ENCODE data around the gene ADGRL3. TPM values are rescaled to one million over a fixed set of nuclear protein-coding genes. Genes with fewer than 3 reads are reported as not detected.

ADGRL3 gene
- total and polyA plus RNA-seq, 2 donors (not counting 1 experiment from before 2014, with no cell fraction given) = under 0.01 to 0.05 TPM

DNA sequence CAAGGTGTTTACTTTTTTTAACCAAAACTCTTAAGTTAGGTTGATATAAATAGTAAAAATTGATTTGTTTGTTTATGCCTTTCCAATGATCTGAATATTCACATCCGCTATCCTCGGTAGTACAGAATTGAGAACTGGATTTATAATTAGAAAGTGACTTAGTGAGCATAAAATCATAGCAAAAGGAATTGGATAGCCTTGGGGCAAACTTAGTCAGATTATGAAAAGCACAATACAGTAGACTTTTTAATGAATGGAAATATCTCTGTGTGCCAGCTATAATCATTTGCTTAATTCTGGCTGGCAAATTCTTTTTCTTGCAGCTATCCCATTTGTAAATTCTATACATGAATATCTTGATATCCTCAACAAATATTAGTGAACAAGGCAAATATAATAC lies 713.5 kb downstream of the ADGRL3 start:
- Histone ChIP-seq H3K27me3 (ENCODE audit: control insufficient read depth, insufficient read depth, low read length) (no peaks in the 10 kb centered on the region), H3K79me2 (ENCODE audit: control insufficient read depth, insufficient read depth, low read length) (no peaks in the 10 kb centered on the region), H3K4me1 (ENCODE audit: control insufficient read depth, extremely low read depth, insufficient read depth, low read length) (no peaks in the 10 kb centered on the region), H3K9me3 (ENCODE audit: control insufficient read depth, insufficient read depth, low read depth, low read length) (no peaks in the 10 kb centered on the region), H3K4me2 (ENCODE audit: extremely low read depth, insufficient read depth, low read length) (no peak overlapping the region), H3K36me3 (ENCODE audit: control insufficient read depth, insufficient read depth, low read length) (no peaks in the 10 kb centered on the region), H3K4me3 (replicated peaks in 1 of 4; ENCODE audit: control extremely low read depth in 1 of 4, insufficient read depth in 1 of 4, low read depth in 3 of 4, low read length in 4 of 4) (no peak overlapping the region), H2AFZ (ENCODE audit: low read length) (no peak overlapping the region), H4K20me1 (ENCODE audit: control insufficient read depth, extremely low read depth, insufficient read depth, low read length) (no peaks in the 10 kb centered on the region), H3K9ac (ENCODE audit: insufficient read depth, low read length) (no peak overlapping the region), H3K27ac (ENCODE audit: insufficient read depth, low read length) (no peak overlapping the region)
- no peak for TF ChIP-seq EZH2 (IDR thresholded peaks at IDR 0.05; ENCODE audit: low read length, missing control alignments)
- TF ChIP-seq, protein P1, sequence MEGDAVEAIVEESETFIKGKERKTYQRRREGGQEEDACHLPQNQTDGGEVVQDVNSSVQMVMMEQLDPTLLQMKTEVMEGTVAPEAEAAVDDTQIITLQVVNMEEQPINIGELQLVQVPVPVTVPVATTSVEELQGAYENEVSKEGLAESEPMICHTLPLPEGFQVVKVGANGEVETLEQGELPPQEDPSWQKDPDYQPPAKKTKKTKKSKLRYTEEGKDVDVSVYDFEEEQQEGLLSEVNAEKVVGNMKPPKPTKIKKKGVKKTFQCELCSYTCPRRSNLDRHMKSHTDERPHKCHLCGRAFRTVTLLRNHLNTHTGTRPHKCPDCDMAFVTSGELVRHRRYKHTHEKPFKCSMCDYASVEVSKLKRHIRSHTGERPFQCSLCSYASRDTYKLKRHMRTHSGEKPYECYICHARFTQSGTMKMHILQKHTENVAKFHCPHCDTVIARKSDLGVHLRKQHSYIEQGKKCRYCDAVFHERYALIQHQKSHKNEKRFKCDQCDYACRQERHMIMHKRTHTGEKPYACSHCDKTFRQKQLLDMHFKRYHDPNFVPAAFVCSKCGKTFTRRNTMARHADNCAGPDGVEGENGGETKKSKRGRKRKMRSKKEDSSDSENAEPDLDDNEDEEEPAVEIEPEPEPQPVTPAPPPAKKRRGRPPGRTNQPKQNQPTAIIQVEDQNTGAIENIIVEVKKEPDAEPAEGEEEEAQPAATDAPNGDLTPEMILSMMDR (conservative IDR thresholded peaks at IDR 0.05 in 1 of 2, IDR thresholded peaks at IDR 0.05 in 1 of 2; ENCODE audit: low read depth in 1 of 2, low read length in 2 of 2) = no peak
- no peak for DNase-seq (ENCODE audit: low read depth in 2 of 2)

DNA sequence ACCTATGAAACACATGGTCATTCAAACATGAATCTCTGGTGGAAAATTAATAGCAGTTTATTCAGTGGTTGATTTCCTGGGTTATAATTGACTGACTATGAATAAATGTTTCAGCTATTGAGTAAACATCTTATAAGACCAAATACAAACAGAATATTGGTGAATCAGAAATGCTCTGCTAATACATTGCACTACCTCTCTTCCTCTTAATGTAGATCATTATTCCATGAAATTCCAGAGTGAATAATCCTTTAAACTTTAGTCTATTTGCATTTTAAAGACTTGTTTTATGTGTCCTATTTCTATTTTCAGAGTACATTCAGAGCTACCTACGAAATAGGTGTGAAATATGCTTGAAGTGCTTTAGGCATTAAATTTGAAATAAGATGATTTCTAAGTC lies 715.4 kb downstream of the ADGRL3 start:
- no peak for TF ChIP-seq EZH2 (IDR thresholded peaks at IDR 0.05; ENCODE audit: low read length, missing control alignments)
- TF ChIP-seq, protein P1 (conservative IDR thresholded peaks at IDR 0.05 in 1 of 2, IDR thresholded peaks at IDR 0.05 in 1 of 2; ENCODE audit: low read depth in 1 of 2, low read length in 2 of 2) = no peak
- Histone ChIP-seq H3K4me1 (ENCODE audit: control insufficient read depth, extremely low read depth, insufficient read depth, low read length) (no peaks in the 10 kb centered on the region), H3K4me3 (replicated peaks in 1 of 4; ENCODE audit: control extremely low read depth in 1 of 4, insufficient read depth in 1 of 4, low read depth in 3 of 4, low read length in 4 of 4) (no peak overlapping the region), H3K4me2 (ENCODE audit: extremely low read depth, insufficient read depth, low read length) (no peak overlapping the region), H3K27me3 (ENCODE audit: control insufficient read depth, insufficient read depth, low read length) (no peaks in the 10 kb centered on the region), H3K9ac (ENCODE audit: insufficient read depth, low read length) (no peak overlapping the region), H3K36me3 (ENCODE audit: control insufficient read depth, insufficient read depth, low read length) (no peaks in the 10 kb centered on the region), H3K9me3 (ENCODE audit: control insufficient read depth, insufficient read depth, low read depth, low read length) (no peaks in the 10 kb centered on the region), H3K79me2 (ENCODE audit: control insufficient read depth, insufficient read depth, low read length) (no peaks in the 10 kb centered on the region), H4K20me1 (ENCODE audit: control insufficient read depth, extremely low read depth, insufficient read depth, low read length) (no peaks in the 10 kb centered on the region), H2AFZ (ENCODE audit: low read length) (no peak overlapping the region), H3K27ac (ENCODE audit: insufficient read depth, low read length) (no peak overlapping the region)
- DNase-seq (ENCODE audit: low read depth in 2 of 2) = no peak

DNA sequence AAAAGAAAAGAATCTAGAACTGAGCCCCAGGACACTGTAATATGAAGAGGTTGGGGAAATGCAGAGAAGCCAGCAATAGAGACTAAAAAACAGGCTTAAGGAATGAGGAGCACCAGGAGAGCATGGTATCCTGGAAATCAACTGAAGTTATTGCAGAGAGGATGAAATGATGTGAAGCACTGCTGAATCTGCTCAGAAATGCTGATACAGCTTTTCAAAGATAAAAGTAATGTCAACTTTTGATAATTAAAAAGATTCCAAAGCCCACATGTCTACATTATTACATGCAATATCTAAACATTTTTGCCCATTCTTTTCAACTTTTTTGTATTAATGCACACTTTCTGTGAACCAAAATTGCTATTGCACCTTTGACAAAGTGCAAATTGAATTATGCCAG lies 718.4 kb downstream of the ADGRL3 start:
- Histone ChIP-seq H3K4me1 (ENCODE audit: control insufficient read depth, extremely low read depth, insufficient read depth, low read length) (no peaks in the 10 kb centered on the region), H3K4me3 (replicated peaks in 1 of 4; ENCODE audit: control extremely low read depth in 1 of 4, insufficient read depth in 1 of 4, low read depth in 3 of 4, low read length in 4 of 4) (no peak overlapping the region), H4K20me1 (ENCODE audit: control insufficient read depth, extremely low read depth, insufficient read depth, low read length) (no peaks in the 10 kb centered on the region), H3K36me3 (ENCODE audit: control insufficient read depth, insufficient read depth, low read length) (no peaks in the 10 kb centered on the region), H3K27ac (ENCODE audit: insufficient read depth, low read length) (no peak overlapping the region), H3K9ac (ENCODE audit: insufficient read depth, low read length) (no peak overlapping the region), H3K79me2 (ENCODE audit: control insufficient read depth, insufficient read depth, low read length) (no peaks in the 10 kb centered on the region), H3K4me2 (ENCODE audit: extremely low read depth, insufficient read depth, low read length) (no peak overlapping the region), H3K9me3 (ENCODE audit: control insufficient read depth, insufficient read depth, low read depth, low read length) (no peaks in the 10 kb centered on the region), H3K27me3 (ENCODE audit: control insufficient read depth, insufficient read depth, low read length) (no peaks in the 10 kb centered on the region), H2AFZ (ENCODE audit: low read length) (no peak overlapping the region)
- no peak for TF ChIP-seq EZH2 (IDR thresholded peaks at IDR 0.05; ENCODE audit: low read length, missing control alignments)
- TF ChIP-seq, protein P1 (conservative IDR thresholded peaks at IDR 0.05 in 1 of 2, IDR thresholded peaks at IDR 0.05 in 1 of 2; ENCODE audit: low read depth in 1 of 2, low read length in 2 of 2) = no peak
- no peak for DNase-seq (ENCODE audit: low read depth in 2 of 2)
